HG03039 (cell line): ENCODE results near the gene SLC6A11.

Experiments
- ATAC-seq: cut with Tn5 transposase; IDR thresholded peaks from one replicate; pipeline ENCODE4 v1.9.1; 2021; ENCODE audit warnings: mild to moderate bottlenecking, moderate library complexity; ENCODE audit not compliant: unreplicated experiment

SLC6A11 gene

GRCh38 chr3:10788451-10788850, 27.6 kb upstream of the SLC6A11 start:
- no peak for ATAC-seq

GRCh38 chr3:10790713-10791112, 25.3 kb upstream of the SLC6A11 start:
- no peak for ATAC-seq

- ATAC-seq = no peak
These were observed 23.8 kb upstream of the SLC6A11 start for GRCh38 chr3:10792208-10792607.

GRCh38 chr3:10798600-10799367, 17.2 kb upstream of the SLC6A11 start:
- ATAC-seq = no peak

GRCh38 chr3:10804183-10804648, 11.8 kb upstream of the SLC6A11 start:
- no peak for ATAC-seq

GRCh38 chr3:10806006-10806405, 10.0 kb upstream of the SLC6A11 start:
- no peak for ATAC-seq

GRCh38 chr3:10808130-10808735, 7.8 kb upstream of the SLC6A11 start:
- no peak for ATAC-seq

GRCh38 chr3:10808974-10809373, 7.1 kb upstream of the SLC6A11 start:
- ATAC-seq = no peak

- no peak for ATAC-seq
These were observed 5.7 kb upstream of the SLC6A11 start for GRCh38 chr3:10810376-10810775.

GRCh38 chr3:10813425-10813824, 2.6 kb upstream of the SLC6A11 start:
- ATAC-seq = no peak

- no peak for ATAC-seq
These were observed 1.4 kb upstream of the SLC6A11 start for GRCh38 chr3:10814623-10815022.

GRCh38 chr3:10815487-10815886, 541 bp upstream of the SLC6A11 start:
- ATAC-seq = no peak

- no peak for ATAC-seq
These were observed 830 bp downstream of the SLC6A11 start for GRCh38 chr3:10816863-10817253.

- no peak for ATAC-seq
These were observed 1.5 kb downstream of the SLC6A11 start for GRCh38 chr3:10817506-10817905.

GRCh38 chr3:10822055-10822454, 6.0 kb downstream of the SLC6A11 start:
- ATAC-seq = no peak

GRCh38 chr3:10822708-10823515, 6.9 kb downstream of the SLC6A11 start:
- ATAC-seq = no peak

- ATAC-seq = no peak
These were observed 7.4 kb downstream of the SLC6A11 start for GRCh38 chr3:10823516-10823818.

- no peak for ATAC-seq
These were observed 8.4 kb downstream of the SLC6A11 start for GRCh38 chr3:10824468-10824867.

GRCh38 chr3:10833855-10834414, 17.9 kb downstream of the SLC6A11 start:
- ATAC-seq = no peak

GRCh38 chr3:10834951-10835350, 18.9 kb downstream of the SLC6A11 start:
- ATAC-seq = no peak

- no peak for ATAC-seq
These were observed 19.4 kb downstream of the SLC6A11 start for GRCh38 chr3:10835406-10835805.

- ATAC-seq = no peak
These were observed 20.6 kb downstream of the SLC6A11 start for GRCh38 chr3:10836676-10837075.
